Measurements from ENCODE around the gene PJA2. TPM values are rescaled to one million over a fixed set of nuclear protein-coding genes. Genes with fewer than 3 reads are reported as not detected.

The PJA2 gene
- total RNA-seq, 1 donor from 2014 or later = 299 TPM

- no peak for DNase-seq
These were observed 1.9 kb downstream of the PJA2 start for GRCh38 chr5:109407913-109408312.

GRCh38 chr5:109406719-109407118, 3.1 kb downstream of the PJA2 start:
- DNase-seq = no peak

GRCh38 chr5:109404428-109404960, 5.3 kb downstream of the PJA2 start:
- DNase-seq = no peak

DNA sequence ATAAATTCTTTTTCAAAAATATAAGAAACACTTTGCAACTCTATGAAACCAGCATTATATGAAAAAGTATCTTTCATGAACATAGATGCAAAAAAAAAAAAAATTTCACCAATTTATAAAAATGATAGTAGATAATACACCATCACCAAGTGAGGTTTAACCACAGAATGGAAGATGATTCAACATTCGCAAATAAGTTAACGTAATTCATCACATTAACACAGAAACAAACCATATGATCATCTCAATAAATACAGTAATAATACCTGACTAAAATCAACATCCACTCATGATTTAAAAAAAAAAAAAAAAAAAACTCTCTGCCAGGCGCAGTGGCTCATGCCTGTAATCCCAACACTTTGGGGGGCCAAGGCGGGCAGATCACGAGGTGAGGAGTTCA, 6.3 kb downstream of the PJA2 start:
- DNase-seq = no peak

GRCh38 chr5:109399092-109399759, 10.5 kb downstream of the PJA2 start:
- no peak for DNase-seq

- DNase-seq = no peak
These were observed 12.8 kb downstream of the PJA2 start for GRCh38 chr5:109396965-109397364.

DNA sequence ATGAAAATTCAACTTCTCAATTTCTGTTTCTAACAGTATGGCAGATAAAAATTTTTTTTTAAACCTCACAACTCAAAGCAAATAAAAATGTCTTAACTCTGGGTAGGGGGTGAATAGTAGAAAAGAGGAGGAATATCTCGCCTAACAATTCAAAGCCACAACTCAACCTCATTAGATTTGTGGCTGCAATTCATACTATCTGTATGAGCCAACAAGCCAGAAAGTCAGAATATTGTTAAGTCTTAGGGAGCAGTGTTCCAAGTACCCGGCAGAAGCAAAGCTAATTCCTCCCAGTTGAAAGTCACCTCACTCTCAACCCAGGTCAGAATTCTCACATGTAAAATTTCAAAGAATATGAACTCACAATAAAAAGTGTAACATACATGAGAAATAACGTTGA, 15.0 kb downstream of the PJA2 start:
- DNase-seq = no peak

DNA sequence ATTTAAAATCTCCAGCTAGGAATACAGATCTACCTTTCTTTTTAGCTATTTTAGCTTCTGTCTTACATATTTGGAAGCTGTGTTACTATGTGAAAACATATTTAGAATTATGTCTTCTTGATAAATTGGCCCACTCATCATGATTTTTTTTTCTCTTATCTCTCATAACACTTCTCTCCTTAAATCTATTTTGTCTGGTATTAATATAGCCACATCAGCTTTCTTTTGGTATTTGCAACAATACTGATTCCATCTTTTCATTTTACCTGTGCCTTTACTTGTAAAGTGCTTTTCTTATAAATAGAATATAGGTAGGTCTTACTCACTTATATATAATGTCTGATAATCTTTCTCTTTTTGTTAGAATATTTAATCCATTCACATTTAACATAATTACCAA, 19.6 kb downstream of the PJA2 start:
- no peak for DNase-seq

DNA sequence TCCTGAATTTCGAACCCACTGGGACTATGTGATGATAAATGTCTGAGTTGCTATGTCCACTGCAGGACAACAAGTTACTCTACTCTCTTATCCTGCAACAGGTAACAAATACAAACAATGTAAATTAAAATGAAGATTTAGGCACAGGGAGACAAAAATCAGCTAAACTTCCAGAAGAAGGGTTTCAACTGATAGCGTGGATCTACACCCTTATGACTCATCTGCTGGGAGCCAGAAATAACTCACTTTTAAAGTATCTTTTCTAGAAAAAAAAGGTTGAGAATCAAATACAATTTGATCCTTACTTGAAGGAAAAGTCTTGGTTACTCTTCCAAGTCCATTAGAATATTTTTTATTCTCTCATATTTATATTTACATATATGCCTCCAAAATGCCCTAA, 21.4 kb downstream of the PJA2 start:
- DNase-seq = no peak

DNA sequence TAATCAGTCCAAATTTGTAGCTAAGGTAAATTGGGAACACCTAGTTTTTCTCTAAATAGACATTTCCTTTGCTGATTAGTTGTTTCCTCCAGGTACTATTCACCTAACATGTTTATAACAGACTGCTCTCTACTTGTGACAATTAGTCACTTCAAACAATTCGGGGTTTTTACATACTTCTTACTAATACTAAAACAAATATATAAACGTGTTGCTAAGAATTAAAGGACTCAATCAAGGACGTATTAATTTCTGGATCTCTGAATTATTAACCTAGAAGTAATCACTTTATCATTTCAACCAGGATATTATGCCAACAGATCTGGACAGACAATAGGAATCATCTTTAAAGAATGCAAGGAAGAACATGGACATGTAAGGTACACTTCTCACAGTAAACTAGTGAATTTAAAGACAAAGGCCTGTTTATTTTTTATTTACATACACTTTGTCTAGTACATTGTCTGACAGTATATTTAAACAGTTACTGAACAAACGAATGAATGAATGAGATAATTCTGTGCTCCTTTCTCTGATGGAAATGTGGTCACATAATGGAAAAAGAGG, 22.3 kb downstream of the PJA2 start:
- DNase-seq = no peak

DNA sequence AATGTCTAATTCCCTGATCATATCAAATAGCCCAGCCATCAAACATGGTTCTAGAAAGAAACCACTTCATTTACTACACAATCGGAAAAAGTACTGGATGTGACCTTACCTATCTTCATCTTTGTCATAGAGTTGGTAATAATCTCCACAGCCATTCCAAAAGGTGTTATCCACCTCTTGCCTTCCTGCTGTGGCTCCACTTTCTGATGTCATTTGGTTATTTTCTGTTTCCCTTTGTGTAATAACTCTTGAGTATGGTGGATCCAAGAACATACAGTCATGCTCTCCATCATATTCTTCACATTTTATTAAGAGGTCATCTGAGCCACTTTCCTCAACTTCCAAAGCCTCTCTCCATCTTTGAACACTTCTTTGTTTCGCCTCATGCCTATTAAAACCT, 31.7 kb downstream of the PJA2 start:
- no peak for DNase-seq

- no peak for DNase-seq
These were observed 35.1 kb downstream of the PJA2 start for GRCh38 chr5:109374625-109375024.

DNA sequence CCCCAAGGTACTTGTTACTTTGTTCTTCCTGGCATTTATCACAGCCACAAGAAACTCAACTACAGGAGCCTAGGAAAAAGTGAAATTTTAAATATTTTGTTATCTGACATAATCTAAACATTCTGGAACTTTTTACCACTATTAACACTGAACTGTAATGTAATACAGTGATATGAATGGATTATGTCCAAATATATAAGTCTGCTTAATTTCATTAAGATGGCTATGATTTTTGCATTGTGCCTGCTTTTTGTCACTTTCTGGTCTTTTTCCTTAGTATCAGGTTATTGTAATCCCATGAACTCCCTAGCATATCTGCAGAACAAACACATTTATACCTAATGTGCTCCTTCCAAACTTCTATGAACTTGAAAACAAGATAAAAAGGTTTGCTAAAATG, 35.8 kb downstream of the PJA2 start:
- no peak for DNase-seq

DNA sequence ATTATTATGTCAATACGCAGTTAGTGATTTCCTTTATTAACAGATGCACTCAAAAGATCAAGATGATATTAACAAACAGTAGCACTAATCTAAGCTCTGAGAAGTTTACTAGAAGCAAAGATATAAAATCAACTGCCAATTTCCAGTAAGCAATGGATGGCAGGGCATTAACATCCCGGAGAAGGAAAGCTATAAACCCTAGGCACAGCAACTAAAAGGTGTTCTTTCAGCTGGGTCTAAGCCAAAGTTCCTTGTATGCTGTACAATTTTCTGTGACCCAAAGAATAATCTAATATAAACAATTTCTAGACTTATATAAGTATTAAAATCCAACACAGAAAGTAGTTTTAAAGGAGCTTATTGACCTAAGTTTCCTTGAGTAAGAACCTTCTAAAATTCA, 39.4 kb downstream of the PJA2 start:
- no peak for DNase-seq

GRCh38 chr5:109365653-109366052, 44.1 kb downstream of the PJA2 start:
- DNase-seq = no peak

DNA sequence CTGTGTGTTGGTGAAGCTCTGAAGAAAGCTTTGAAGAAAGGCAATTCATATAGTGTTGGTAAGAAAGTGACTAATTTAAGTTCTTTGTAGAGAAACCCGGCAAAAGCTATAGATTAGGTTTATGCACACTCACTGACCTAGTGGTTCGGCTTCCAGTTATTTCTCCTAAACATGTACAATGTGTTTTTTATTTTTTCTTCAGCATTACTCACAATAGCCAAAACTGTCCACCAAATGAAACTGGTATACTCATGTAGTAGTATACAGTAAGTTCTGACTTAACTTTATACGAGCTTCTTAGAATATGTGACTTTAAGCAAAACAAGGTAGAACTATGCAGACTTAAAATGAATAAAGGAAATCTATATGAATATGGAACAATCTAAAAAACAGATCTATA, 44.8 kb downstream of the PJA2 start:
- DNase-seq = no peak

DNA sequence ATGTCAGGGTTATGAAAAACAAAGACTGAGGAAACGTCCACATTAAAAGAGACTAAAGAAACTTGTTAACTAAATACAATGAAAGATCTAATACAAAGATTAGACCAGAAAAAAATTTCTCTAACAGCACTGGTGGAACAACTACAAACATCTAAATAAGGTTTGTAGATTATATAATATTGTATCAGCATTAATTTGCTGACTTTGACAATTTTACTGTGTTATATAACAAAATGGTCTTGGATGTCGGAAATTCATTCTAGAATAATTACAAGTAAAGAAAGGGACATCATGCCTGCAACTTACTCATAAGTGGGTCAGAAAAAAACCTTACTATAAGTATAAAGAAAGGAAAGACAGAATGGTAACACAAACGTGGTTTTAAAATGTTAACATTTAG, 50.1 kb downstream of the PJA2 start:
- no peak for DNase-seq

GRCh38 chr5:109357807-109358206, 52.0 kb downstream of the PJA2 start:
- DNase-seq = no peak

DNA sequence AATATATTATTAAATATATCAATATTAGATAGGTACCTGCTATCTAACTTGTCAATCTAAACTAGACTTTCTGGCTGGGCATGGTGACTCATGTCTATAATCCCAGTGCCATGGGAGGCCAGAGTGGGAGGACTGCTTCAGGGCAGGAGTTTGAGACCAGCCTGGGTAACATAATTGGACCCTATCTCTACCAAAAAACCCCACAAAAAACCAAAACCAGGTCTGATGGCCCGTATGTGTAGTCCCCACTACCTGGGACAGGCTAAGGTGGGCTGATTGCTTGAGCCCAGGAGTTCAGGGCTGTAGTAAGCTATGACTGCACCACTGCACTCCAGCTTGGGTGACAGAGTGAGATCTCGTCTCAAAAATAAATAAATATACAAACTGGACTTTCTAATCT, 55.0 kb downstream of the PJA2 start:
- DNase-seq = no peak

- DNase-seq = no peak
These were observed 57.5 kb downstream of the PJA2 start for GRCh38 chr5:109351988-109352864.

DNA sequence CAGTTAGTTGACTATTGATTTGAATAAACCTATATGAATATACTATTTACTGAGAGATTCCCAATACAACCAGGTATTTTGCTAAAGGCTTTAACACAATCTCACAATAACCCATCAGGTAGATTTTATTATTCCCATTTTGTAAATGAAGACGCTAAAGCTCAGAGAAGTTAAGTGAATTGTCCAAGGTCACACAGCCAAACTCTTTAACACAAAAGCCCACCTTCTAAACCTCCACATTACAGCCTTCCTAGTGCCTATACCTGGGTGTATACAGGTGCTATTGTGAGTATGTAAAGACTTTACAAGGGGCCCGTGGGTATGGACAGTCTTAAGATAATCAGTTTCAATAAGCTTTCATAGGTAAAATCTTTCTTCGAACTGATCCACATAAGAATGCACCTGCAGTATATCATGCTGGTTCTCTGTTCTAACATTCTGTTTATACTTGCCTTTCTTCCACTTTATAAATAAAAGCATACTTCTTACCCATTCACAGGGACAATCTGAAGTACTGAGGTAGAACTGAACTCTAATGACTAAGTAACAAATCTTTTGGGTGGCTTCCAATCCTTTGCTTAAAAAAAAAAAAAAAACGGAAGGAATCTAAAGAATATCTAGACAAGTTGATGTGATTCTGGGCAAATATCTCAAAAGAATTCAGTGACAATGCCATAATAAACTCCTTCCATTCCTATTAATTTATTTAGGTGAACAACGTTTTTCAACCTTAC, 59.1 kb downstream of the PJA2 start:
- no peak for DNase-seq

DNA sequence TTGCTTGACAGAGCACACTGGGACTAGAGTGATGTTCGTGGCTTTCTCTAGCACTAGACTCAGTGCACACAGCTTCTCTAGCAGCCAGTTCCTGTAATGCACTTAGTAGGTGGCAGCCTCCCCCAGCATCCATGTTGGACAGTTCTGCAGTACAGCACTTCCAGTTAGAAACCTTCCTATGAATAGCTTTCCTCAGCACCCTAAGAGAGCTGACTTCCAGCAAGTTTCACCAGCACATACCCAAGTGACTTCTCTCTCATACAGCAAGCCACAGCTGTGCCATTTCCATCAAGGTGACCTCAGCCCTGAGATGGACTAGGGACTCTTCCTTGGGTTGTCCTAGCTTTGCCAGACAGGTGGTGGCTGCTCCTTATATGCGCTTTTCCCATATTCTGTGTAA, 60.4 kb downstream of the PJA2 start:
- DNase-seq = no peak
